SK-N-SH treated with all-trans-retinoic acid at 6 μM for 48 hours (cell line): ENCODE measurements around the gene RUNDC1.

ENCODE experiments used
- ESRRG ChIP-seq: fragments of 250-450 bp; sonication (Bioruptor Pico); IDR thresholded peaks from 2 replicates; pipeline ENCODE4 v1.6.1; 2021; ENCODE audit warnings: mild to moderate bottlenecking
- PATZ1 ChIP-seq: fragments of 250-450 bp; sonication (Bioruptor Pico); IDR thresholded peaks from 2 replicates; pipeline ENCODE4 v1.8.0; 2020; ENCODE audit warnings: mild to moderate bottlenecking, moderate library complexity, borderline replicate concordance
- PPARA ChIP-seq: fragments of 250-450 bp; sonication (Bioruptor Pico); IDR thresholded peaks from 2 replicates; pipeline ENCODE4 v1.5.0; 2020; ENCODE audit warnings: mild to moderate bottlenecking, borderline replicate concordance
- SNAI2 ChIP-seq: fragments of 250-450 bp; sonication (Bioruptor Pico); IDR thresholded peaks from 2 replicates; pipeline ENCODE4 v1.5.0; 2020; ENCODE audit warnings: mild to moderate bottlenecking, moderate library complexity
- ZFP30 ChIP-seq: fragments of 450-650 bp; formaldehyde crosslinking; IDR thresholded peaks from 2 replicates; pipeline ENCODE4 v1.5.0; 2022; ENCODE audit warnings: mild to moderate bottlenecking, moderate library complexity
- ZNF565 ChIP-seq: fragments of 450-650 bp; formaldehyde crosslinking; conservative IDR thresholded peaks from 2 replicates; pipeline ENCODE4 v1.5.0; 2020; ENCODE audit warnings: low read depth, mild to moderate bottlenecking, moderate library complexity
- ZNF70 ChIP-seq: fragments of 450-650 bp; formaldehyde crosslinking; IDR thresholded peaks from 2 replicates; pipeline ENCODE4 v1.5.0; 2020; ENCODE audit warnings: mild to moderate bottlenecking, moderate library complexity

GRCh38 chr17:43013296-43013695, 32.9 kb downstream of the RUNDC1 start:
- no peak for TF ChIP-seq PPARA (CRISPR knock-in tag)
- no peak for TF ChIP-seq ZNF70 (CRISPR knock-in tag)
- TF ChIP-seq SNAI2 (CRISPR knock-in tag), result no peak
- TF ChIP-seq PATZ1, result no peak
- no peak for TF ChIP-seq ESRRG (CRISPR knock-in tag)
- TF ChIP-seq ZNF565, result no peak
- no peak for TF ChIP-seq ZFP30
